ENCODE data around the gene KRTAP13-3.

The KRTAP13-3 gene, protein sequence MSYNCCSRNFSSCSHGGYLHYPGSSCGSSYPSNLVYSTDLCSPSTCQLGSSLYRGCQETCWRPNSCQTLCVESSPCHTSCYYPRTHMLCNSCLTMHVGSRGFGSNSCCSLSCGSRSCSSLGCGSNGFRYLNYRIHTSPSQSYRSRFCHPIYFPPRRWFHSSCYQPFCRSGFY

DNA sequence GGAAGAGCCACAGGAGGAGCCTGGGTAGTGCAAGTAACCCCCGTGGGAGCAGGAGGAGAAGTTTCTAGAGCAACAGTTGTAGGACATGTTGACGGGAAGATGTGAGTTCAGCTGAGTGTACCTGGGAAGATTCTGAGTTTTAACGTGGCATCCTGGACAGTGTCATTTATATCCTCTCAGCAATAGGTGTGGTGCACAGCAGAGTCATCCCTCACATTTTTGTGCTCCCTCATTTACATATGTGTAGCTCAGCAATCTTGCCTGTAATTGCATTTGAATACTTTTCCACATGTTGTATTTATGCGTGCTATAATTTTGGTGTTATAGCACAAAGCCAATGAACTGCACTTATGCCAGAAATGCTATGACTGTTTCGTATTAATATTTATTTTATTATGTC lies at the start of gene KRTAP13-3:
Gene KRTAP13-3 (minus strand): TSS at position 101 of the 400 bp plus-strand sequence. CDS start 14 bp downstream, at position 87.
- no peak for DNase-seq

DNA sequence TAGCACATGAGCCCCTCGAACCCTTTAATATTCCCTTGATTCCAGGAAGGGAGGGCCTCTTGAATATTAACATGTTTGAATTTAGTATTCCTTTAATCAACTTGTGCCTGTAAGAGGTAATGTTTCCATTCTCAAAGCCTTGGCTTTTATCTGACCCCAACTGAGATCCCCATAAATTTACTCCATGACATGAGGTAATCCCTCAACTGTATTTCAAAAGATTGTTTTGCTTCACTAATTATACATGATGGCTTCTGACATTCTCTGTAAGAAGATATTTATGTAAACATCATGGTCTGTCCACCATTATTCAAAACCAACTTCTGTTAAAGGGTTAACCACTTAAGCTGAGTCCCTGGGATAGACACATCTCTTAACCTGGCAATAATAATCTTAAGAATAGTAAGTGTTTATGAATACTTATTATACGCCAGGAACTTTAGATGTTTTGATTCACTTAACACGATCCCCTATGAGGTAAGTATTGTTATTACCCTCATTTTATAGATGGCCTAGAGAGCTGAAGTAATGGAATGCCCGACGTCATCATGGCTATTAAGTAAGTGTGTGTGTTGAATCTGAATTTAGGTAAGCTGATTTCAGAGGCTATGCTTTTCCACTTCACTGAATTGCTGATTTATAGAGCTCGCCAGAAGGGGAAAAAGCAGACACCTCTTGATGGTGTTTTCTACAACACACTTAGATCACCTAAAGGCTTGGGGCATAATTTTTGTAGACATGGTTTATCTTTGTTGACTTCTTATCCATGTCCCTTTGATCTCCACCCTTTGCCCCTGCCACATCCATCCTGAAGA lies 43.4 kb upstream of the KRTAP13-3 start:
- no peak for DNase-seq

DNA sequence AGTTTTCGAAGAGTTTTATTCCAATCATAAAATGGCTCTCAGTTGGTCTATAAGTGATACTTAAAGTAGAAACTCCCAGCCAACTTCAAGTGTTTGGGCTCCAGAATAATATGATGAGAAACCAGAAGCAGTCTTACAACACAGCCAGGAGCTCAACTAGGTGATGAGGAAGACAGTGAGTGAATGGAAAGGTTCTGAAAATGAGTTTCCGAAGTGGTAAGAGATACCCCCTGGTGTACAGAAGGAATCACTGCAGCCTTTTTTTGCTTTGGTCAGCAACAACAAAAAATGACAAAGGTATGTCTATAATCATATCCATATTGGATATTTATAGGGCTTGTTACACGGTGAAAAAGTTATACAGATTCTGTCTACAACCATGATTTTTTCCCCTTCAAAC lies 38.0 kb upstream of the KRTAP13-3 start:
- no peak for DNase-seq

DNA sequence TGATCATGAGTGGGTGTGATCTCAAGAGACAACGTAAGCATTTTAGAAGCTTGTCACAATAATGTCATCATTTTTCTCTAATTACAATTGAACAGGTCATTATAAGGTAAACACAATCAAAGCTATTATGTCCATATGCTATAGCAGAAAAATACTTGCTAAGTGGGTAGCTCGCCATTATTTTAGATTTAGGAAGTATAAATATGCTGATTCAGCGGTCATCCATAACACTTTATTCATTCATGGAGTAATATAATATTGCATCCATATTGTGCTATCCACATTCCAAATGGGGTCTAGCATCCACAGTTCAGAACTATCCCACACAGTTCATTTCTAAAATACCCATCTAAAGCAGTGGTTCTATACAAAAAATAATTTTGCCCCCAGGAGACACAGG lies 22.8 kb upstream of the KRTAP13-3 start:
- no peak for DNase-seq

DNA sequence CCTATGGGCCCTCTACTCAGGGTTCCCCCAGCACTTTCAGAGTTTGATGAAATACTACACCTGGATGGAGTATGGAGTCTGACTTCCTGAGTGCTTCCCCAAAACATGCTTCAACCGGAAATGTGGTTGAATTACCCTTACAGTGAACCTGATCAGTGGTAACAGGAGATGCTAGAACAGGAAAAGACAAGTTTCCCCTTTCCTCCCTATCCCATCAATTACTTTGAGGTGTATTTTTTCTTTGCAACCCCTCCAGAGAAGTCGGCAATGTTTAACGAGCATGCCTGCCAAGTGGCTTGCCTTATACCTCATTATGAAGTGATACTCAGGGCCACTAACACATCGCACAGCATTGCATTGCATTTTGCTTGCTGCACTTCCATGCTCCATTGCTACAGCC lies 21.3 kb upstream of the KRTAP13-3 start:
- no peak for DNase-seq

DNA sequence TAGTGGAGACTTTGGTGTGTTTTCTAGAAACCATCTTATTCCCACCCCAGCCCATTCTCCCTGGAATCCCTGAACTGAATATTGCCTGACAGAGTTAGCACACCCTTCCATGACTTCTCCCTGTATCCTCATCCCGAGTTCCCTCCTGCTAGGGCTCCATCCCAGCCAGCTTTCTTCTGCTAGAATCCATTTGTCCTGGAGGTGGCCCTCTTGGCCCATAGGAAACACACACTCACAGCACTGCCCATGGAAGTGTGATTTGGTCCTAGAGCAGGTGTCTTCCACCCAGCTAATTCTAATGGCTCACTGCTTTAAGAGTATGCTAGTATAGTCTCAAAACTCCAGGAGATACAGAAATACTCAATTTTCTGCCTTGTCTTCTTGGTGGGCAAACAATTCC lies 18.5 kb upstream of the KRTAP13-3 start:
- no peak for DNase-seq

DNA sequence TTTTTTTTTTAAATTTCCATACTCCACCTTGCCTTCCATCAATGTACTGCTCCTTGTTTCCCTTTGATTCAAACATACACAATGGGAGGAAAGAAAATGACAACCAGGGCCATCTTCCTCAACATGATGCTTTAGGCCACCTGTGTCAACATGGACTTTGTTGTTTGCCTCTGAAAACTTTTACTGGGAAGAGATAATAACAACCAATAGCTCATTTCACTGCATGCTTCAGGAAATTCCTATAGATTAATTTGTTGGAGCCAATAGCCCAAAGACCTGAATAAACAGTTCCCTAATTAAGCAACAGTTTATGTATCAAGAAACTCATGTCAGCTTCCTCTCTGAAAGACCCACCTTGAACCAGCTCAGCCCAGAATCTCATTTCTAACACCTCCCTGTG lies 17.5 kb upstream of the KRTAP13-3 start:
- no peak for DNase-seq

DNA sequence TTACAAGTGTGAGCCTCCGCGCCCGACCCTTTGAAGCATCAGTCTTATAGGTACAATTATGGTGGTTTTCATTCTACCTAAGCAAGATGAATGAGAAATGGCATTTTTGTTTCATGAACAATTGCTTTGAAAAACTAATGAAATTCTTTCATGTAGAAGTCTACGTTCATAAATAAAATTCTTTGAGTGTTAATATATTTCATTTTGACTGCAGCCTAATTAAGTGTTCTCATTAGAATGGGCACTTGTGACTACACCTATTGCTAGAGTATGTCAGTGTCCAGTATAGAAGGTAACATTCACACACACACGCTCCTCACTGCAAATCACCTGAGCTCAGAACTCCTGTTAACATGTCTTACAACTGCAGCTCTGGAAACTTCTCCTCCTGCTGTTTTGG lies 14.2 kb upstream of the KRTAP13-3 start, which contains the start of gene KRTAP15-1:
Gene KRTAP15-1 (plus strand): TSS at position 301 of the 400 bp plus-strand sequence. CDS start 53 bp downstream, at position 354.
- DNase-seq, result no peak

DNA sequence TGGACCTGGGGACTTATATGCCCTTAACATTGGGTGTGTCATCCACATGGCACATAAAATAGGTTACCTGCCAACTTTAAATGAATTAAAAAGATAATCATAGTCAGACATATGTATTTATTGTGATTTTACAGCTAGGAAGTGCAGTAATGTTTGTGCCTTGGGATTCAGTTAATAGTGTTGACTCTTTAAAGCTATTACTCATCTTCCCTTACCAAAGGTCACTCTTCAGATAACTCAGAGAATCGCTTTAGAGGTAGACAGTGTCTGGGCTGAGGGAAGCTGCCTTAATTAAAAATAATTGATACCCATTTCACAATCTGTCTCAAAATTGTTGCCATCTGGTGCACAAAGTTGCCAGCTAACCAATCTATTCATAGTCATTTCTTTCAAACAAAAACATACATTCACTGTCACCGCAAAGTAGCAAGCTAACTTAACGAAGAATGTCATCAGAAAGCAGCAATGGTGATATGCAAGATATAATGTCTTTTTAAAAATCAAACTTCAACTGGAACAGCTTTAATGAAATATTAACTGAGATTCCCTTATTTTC lies 11.4 kb upstream of the KRTAP13-3 start:
- DNase-seq, result no peak

DNA sequence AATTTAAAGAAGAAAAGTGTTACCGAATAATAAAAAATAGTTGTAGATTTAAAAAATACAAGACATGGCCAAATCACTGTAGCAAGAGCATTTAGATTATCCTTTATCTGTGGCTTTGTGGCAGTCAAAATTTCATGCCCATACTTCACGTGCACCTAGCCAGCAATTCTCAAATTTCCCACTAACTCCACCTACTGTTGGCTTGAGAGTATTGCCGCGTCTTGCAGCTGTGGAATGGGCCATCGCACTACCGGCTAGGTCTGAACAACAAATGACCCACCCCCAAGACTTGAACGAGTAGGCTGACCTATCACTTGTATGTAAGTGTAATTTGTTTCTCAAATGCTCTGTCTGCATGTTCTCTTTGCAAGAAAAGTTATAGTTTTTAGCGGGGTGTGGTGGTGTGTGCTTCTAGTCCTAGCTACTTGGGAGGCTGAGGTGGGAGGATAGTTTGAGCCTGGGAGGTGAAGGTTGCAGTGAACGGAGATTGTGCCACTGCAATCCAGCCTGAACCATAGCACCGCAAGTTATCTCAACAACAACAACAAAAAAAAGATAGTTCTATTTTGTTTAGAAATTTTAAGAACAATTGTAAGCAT lies 8.4 kb upstream of the KRTAP13-3 start:
- DNase-seq, result no peak

DNA sequence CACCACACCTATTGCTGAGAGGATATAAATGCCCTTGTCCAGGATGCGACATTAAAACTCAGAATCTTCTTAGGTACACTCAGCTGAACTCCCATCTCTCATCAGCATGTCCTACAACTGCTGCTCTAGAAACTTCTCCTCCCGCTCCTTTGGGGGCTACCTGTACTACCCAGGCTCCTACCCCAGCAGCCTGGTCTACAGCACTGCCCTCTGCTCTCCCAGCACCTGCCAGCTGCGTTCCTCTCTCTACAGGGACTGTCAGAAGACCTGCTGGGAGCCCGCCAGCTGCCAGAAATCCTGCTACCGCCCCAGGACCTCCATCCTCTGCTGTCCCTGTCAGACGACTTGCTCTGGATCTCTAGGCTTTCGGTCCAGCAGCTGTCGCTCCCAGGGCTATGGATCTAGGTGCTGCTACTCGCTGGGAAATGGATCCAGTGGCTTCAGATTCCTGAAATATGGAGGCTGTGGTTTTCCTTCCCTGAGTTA lies 4.5 kb upstream of the KRTAP13-3 start, which contains the start of gene KRTAP13-4:
Gene KRTAP13-4 (plus strand): TSS at position 51 of the 486 bp plus-strand sequence. CDS start 56 bp downstream, at position 107.
- no peak for DNase-seq

DNA sequence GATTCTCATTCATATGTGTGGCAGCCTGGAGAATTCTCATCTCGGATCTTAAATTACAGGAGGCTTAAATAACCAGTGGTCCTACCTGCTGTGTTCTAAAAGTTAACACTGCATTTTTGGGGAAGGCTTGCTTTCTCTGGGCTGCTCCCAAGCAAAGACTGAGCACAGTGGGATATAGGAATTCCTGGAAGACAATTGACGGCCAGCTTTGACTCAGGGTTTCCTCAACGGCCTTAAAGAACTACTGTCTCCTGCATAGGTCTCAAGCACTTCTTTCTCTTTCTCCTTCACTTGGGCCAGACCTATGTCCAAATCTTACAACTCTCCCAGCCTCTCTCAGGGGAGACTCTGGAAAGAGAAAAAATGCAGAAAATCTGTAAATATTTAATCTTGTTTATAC lies 1.0 kb upstream of the KRTAP13-3 start:
- no peak for DNase-seq

DNA sequence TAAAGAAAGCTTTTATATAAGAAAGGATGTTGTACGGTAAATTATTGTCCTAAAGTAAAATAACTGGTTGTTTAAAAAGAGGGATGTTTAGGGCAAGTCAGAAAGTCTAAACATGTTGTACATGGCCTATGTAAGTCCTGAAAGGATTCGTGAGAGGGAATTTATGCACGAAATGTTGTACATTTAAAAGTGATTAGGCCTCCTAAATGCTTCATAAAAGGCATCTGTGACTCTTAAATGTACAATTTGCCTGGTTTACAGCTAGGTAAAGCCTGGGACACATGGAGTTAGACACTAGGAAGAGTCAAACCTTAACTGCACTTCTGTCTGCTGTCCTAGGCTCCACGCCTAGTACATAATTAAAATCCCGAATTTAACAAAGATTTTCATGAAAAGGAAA lies 9.7 kb downstream of the KRTAP13-3 start:
- DNase-seq, result no peak

DNA sequence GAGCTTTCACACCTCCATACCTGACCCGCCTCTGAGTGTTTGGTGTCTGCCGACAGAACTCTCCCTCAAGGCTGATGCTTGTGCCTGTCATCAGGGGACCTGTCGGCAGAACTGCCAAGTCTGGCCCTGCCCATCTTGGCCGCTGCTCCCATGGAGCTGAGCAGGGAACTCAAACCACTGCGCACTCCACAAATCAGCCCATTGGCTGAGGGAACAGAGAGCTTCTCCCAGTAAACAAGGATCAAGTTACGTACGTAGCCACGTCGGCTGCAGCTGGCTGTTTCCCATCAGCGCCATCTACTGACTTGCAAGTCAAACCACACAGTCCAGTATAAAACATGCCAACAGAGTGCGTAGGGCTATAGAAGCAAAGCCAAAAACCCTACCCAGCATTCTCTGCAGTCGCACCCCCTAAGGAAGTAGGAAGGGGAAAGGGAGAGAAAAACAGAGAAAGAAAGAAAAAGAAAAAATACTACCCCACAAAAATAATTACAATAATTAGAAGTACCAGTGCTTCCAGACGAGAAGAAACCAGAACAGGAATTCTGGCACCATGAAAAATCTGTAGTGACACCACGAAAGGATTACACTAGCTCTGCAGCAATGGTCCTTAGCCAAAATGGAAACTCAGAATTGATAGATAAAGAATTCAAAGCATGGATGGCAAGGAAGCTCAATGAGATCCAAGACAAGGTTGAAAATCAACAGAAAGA lies 16.8 kb downstream of the KRTAP13-3 start:
- DNase-seq, result no peak

DNA sequence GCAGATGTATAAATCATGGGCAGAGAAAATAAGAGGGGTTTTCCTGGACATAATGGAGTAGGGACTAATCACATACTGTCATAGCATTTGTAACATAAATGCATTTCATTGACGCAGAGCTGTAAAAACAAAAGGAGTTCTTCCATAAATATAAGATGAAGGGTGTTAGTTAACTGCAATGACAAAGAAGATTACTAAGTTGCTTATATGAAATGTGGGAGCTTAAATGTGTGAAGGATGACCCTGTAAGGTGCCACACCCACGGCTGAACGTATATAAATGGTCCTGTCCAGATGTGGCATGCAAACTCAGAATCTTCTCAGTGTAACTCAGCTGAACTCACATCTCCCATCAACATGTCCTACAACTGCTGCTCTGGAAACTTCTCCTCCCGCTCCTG lies 30.0 kb downstream of the KRTAP13-3 start, which contains the start of gene KRTAP13-1:
Gene KRTAP13-1 (plus strand): TSS at position 301 of the 400 bp plus-strand sequence. CDS start 56 bp downstream, at position 357.
- no peak for DNase-seq

DNA sequence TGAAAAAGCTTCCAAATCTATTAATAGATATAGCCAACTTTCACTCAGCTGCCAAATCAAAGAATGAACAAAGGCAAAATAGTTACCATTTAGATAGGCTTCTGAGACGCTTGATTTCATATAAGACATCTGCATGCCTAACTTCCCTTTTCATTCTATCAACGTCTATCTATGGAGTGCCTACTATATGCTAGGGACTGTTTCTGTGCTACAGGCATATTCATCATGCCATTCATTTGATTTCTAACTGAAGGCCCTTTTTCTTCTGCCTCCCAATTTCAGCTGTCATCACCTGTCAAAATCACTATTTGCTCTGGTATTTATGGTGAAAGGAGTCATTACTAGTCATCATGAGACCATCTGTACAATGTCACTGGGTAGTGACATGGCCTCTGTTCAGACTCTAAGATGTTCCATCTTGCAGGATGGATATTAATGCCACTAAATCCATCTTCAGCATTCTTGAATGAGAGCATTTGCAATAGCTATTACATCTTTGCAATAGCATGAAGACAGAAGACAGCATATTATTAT lies 34.2 kb downstream of the KRTAP13-3 start:
- DNase-seq, result no peak

DNA sequence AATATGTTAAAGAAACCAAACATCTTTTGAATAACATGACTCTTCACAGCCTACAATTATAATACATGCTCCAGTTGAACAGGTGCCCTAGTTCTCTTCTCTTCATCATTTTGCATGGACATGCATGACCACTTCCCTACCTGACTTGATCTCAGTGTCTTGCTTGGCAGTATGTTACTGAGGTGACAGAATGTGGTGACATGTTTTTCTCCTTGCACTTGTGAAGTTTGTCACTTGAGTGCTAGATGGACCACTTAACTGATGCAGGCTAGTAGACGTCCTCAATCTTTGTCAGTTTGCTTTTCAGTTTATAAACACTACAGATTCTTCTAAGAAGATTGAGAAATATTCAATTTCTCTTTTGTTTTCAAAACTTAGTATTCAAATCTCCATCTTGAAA lies 43.5 kb downstream of the KRTAP13-3 start:
- DNase-seq, result no peak

Measured in activated T-cell treated with anti-CD3 and anti-CD28 coated beads, Interleukin-2, amount 50 U/mL, for 1 hour (primary cell).